HepG2 (cell line): Measurements from ENCODE around the gene ECE2. TPM values are rescaled to one million over a fixed set of nuclear protein-coding genes. Genes with fewer than 3 reads are reported as not detected.

Experiments
- CAMTA2 ChIP-seq: sonication (generic); formaldehyde crosslinking; IDR thresholded peaks from 2 replicates; pipeline ENCODE4 v1.4.0; 2020; ENCODE audit warnings: mild to moderate bottlenecking, missing genetic modification reagents, borderline replicate concordance
- FOXJ3 ChIP-seq: sonication (generic); formaldehyde crosslinking; IDR thresholded peaks from 2 replicates; pipeline ENCODE4 v1.4.0; 2020; ENCODE audit warnings: missing genetic modification reagents, mild to moderate bottlenecking, borderline replicate concordance
- HIC2 ChIP-seq: sonication (generic); formaldehyde crosslinking; IDR thresholded peaks from 2 replicates; pipeline ENCODE4 v1.9.0; 2022; ENCODE audit warnings: low read depth, missing genetic modification reagents
- JUN ChIP-seq: sonication (generic); formaldehyde crosslinking; IDR thresholded peaks from 2 replicates; pipeline ENCODE4 v1.4.0; 2020; ENCODE audit warnings: mild to moderate bottlenecking, missing genetic modification reagents
- KDM5B ChIP-seq: sonication (generic); formaldehyde crosslinking; IDR thresholded peaks from 2 replicates; pipeline ENCODE4 v1.4.0; 2020; ENCODE audit warnings: missing genetic modification reagents, mild to moderate bottlenecking, borderline replicate concordance
- MAFF ChIP-seq: IDR thresholded peaks from 2 replicates; pipeline ENCODE4 v1.6.1; 2011; ENCODE audit warnings: low read depth, low read length, improper control_type of control experiment
- NFE2 ChIP-seq: sonication (generic); formaldehyde crosslinking; IDR thresholded peaks from 2 replicates; pipeline ENCODE4 v1.4.0; 2020; ENCODE audit warnings: missing genetic modification reagents
- SMC3 ChIP-seq: IDR thresholded peaks from 2 replicates; pipeline ENCODE4 v1.6.1; 2011; ENCODE audit warnings: low read length, improper control_type of control experiment
- STAG1 ChIP-seq: sonication (generic); formaldehyde crosslinking; IDR thresholded peaks from 2 replicates; pipeline ENCODE4 v1.4.0; 2020; ENCODE audit warnings: missing genetic modification reagents
- TCF7L2 ChIP-seq: IDR thresholded peaks from 2 replicates; pipeline ENCODE4 v1.6.1; 2011; ENCODE audit warnings: mild to moderate bottlenecking, low read depth, low read length, moderate library complexity
- ZMAT5 ChIP-seq: sonication (generic); formaldehyde crosslinking; IDR thresholded peaks from 2 replicates; pipeline ENCODE4 v1.5.0; 2020; ENCODE audit warnings: mild to moderate bottlenecking, low read depth, missing genetic modification reagents, borderline replicate concordance
- ZNF124 ChIP-seq: sonication (generic); formaldehyde crosslinking; IDR thresholded peaks from 2 replicates; pipeline ENCODE4 v1.4.0; 2020; ENCODE audit warnings: missing genetic modification reagents
- ZNF160 ChIP-seq: sonication (generic); formaldehyde crosslinking; IDR thresholded peaks from 2 replicates; pipeline ENCODE4 v1.8.0; 2022; ENCODE audit warnings: mild to moderate bottlenecking, inconsistent platforms, missing genetic modification reagents
- ZNF235 ChIP-seq: sonication (generic); formaldehyde crosslinking; IDR thresholded peaks from 2 replicates; pipeline ENCODE4 v1.8.1; 2023; ENCODE audit warnings: mild to moderate bottlenecking, missing genetic modification reagents, borderline replicate concordance
- ZNF382 ChIP-seq: sonication (generic); formaldehyde crosslinking; IDR thresholded peaks from 2 replicates; pipeline ENCODE4 v1.5.0; 2020; ENCODE audit warnings: missing genetic modification reagents, mild to moderate bottlenecking, borderline replicate concordance
- ZNF556 ChIP-seq: sonication (generic); formaldehyde crosslinking; IDR thresholded peaks from 2 replicates; pipeline ENCODE4 v1.4.0; 2020; ENCODE audit warnings: mild to moderate bottlenecking, missing genetic modification reagents, borderline replicate concordance
- ZNF660 ChIP-seq: sonication (generic); formaldehyde crosslinking; IDR thresholded peaks from 2 replicates; pipeline ENCODE4 v1.5.1; 2020; ENCODE audit warnings: mild to moderate bottlenecking, low read depth, missing genetic modification reagents, borderline replicate concordance
- ZNF790 ChIP-seq: sonication (generic); formaldehyde crosslinking; IDR thresholded peaks from 2 replicates; pipeline ENCODE4 v1.8.0; 2022; ENCODE audit warnings: missing genetic modification reagents, mild to moderate bottlenecking, borderline replicate concordance
- ZNF816 ChIP-seq: sonication (generic); formaldehyde crosslinking; IDR thresholded peaks from 2 replicates; pipeline ENCODE4 v1.8.0; 2022; ENCODE audit warnings: missing genetic modification reagents, mild to moderate bottlenecking, borderline replicate concordance
- ZSCAN12 ChIP-seq: sonication (generic); formaldehyde crosslinking; IDR thresholded peaks from 2 replicates; pipeline ENCODE4 v1.9.0; 2021; ENCODE audit warnings: mild to moderate bottlenecking, missing genetic modification reagents
- polyA plus RNA-seq, 8 experiments: library from polyadenylated mRNA; depleted of rRNA in 3 of 8; stranded (reverse) in 7 of 8; unstranded in 1 of 8; fragments of >200 nt; fragmentation: Illumina TruSeq in 4 of 8; extraction: Trizol in 4 of 8; gene quantifications; 2 replicates each; pipeline versions ENCODE4 v1.2.1 to v1.2.3, GENCODE V29; 2011 to 2016; ENCODE audit warnings: low read depth in 4 of 8, missing spikeins in 1 of 8, mixed read lengths in 1 of 8; ENCODE audit not compliant: insufficient read depth in 1 of 8
- total RNA-seq, 5 experiments: library from RNA; depleted of rRNA; stranded (reverse); fragments of >200 nt; fragmentation: Illumina TruSeq; extraction: Trizol; gene quantifications; 2 replicates each; pipeline ENCODE4 v1.2.3, GENCODE V29; 2016; ENCODE audit warnings: low read depth in 1 of 5
- TF ChIP-seq, protein P1 (sequence below): sonication (generic); formaldehyde crosslinking; IDR thresholded peaks from 2 replicates; pipeline ENCODE4 v1.5.0; 2020; ENCODE audit warnings: mild to moderate bottlenecking, missing genetic modification reagents
- TF ChIP-seq, protein P2 (sequence below): sonication (generic); formaldehyde crosslinking; IDR thresholded peaks from 2 replicates; pipeline ENCODE4 v1.5.0; 2020; ENCODE audit warnings: mild to moderate bottlenecking, missing genetic modification reagents

The ECE2 gene
- total and polyA plus RNA-seq, 2 of the 13 experiments (the other 11 are each of a cell fraction or from before 2014, with no cell fraction given) = not detected

DNA sequence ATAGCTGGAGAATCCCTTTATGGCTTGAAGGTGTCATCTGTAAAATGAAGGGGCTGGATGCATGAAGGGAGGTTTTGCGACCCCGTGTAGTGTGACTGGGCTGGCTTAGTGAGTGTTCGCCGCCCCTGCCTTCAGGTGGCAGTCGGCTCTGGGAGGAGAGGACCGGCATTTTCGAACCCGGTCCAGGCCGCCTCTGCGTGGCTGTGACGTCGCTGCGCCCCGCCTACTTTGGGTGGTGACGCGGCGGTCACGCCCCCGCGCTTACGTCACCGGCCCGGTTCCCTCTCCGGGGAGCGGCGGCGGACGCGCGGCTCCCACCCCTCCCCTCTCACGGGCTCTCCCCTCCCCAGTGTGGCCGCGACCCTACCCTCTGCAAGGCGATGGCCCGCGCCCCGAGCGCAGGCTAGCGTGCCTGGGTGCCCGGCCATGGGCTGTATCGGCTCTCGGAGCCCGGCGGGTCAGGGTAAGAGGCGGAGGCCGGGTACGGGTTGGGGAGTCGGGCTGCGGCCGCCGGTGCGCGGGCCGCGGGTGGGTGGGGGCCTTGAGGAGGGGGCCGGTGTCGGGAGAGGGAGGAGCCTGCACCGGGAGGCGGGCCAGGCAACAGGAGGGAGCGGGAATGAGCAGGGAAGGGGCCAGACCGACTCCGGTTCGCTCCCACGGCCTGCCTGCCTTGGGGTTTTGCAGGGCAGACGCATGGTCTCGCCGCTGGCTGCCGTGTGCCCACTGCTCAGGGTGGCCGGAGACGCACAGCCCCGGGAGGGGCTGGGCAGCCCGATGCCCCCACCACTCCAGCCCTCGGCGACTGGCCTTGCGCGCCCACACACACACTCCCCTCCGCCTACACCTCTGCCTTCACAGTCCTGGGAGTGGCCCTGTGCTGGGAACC lies 60.1 kb downstream of the ECE2 start (continued):
- TF ChIP-seq HIC2 (CRISPR knock-in tag) (no peak), ZNF124 (CRISPR knock-in tag) (no peak), ZNF790 (CRISPR knock-in tag) (0 out of 2 replicates have a peak, but pooled peaks have one; percentile 28), KDM5B (CRISPR knock-in tag) (peak; percentile 40), ZNF660 (CRISPR knock-in tag) (no peak), ZNF556 (CRISPR knock-in tag) (0 out of 2 replicates have a peak, but pooled peaks have one; percentile 12), ZNF816 (CRISPR knock-in tag) (peak; percentile 79; the same call in 1 of the 2 replicates), JUN (CRISPR knock-in tag) (no peak), STAG1 (CRISPR knock-in tag) (no peak), SMC3 (no peak), ZNF235 (CRISPR knock-in tag) (peak; percentile 74; the same call in 1 of the 2 replicates), ZNF160 (no peak), FOXJ3 (CRISPR knock-in tag) (no peak), CAMTA2 (peak; percentile 40; the same call in 1 of the 2 replicates), ZNF382 (CRISPR knock-in tag) (no peak), MAFF (no peak), ZSCAN12 (CRISPR knock-in tag) (no peak), ZMAT5 (CRISPR knock-in tag) (no peak), NFE2 (CRISPR knock-in tag) (no peak), TCF7L2 (no peak)
- TF ChIP-seq, protein P1, sequence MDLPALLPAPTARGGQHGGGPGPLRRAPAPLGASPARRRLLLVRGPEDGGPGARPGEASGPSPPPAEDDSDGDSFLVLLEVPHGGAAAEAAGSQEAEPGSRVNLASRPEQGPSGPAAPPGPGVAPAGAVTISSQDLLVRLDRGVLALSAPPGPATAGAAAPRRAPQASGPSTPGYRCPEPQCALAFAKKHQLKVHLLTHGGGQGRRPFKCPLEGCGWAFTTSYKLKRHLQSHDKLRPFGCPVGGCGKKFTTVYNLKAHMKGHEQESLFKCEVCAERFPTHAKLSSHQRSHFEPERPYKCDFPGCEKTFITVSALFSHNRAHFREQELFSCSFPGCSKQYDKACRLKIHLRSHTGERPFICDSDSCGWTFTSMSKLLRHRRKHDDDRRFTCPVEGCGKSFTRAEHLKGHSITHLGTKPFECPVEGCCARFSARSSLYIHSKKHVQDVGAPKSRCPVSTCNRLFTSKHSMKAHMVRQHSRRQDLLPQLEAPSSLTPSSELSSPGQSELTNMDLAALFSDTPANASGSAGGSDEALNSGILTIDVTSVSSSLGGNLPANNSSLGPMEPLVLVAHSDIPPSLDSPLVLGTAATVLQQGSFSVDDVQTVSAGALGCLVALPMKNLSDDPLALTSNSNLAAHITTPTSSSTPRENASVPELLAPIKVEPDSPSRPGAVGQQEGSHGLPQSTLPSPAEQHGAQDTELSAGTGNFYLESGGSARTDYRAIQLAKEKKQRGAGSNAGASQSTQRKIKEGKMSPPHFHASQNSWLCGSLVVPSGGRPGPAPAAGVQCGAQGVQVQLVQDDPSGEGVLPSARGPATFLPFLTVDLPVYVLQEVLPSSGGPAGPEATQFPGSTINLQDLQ (CRISPR knock-in tag) = no peak
- TF ChIP-seq, protein P2, sequence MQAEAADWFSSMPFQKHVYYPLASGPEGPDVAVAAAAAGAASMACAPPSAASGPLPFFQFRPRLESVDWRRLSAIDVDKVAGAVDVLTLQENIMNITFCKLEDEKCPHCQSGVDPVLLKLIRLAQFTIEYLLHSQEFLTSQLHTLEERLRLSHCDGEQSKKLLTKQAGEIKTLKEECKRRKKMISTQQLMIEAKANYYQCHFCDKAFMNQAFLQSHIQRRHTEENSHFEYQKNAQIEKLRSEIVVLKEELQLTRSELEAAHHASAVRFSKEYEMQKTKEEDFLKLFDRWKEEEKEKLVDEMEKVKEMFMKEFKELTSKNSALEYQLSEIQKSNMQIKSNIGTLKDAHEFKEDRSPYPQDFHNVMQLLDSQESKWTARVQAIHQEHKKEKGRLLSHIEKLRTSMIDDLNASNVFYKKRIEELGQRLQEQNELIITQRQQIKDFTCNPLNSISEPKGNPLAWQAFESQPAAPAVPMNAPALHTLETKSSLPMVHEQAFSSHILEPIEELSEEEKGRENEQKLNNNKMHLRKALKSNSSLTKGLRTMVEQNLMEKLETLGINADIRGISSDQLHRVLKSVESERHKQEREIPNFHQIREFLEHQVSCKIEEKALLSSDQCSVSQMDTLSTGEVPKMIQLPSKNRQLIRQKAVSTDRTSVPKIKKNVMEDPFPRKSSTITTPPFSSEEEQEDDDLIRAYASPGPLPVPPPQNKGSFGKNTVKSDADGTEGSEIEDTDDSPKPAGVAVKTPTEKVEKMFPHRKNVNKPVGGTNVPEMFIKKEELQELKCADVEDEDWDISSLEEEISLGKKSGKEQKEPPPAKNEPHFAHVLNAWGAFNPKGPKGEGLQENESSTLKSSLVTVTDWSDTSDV (CRISPR knock-in tag) = no peak
